Stimulated activated CD4-positive, alpha-beta T cell treated with anti-CD3 and anti-CD28 coated beads, Interleukin-2, amount 100 ng/mL, for 48 hours (primary cell): ENCODE measurements around the gene ARHGAP31.

Experiments
- DNase-seq, 2 donors: peaks; one replicate each; pipeline ENCODE4 v3.0.0-alpha.2; 2020

ARHGAP31 gene

GRCh38 chr3:119396870-119397269 lies 102.7 kb downstream of the ARHGAP31 start:
- DNase-seq: no peak

DNA sequence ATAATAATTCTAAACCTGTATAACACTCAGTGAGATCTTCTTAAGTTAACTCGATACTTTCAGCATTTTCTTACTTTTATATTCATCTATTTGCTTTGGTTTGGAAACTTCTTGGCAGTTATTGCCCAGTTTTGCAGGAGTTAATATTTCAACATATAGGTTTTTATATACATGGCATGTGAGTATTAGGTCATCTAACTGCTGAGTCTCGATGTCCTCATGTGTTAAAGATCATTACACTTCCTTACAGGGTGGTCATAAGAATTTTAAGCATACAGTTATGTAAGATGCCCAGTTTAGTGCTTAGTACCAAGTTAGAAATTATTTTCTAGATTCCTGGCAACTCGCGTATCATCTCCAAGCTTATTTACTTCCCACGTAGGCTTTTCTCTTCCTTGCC lies 106.3 kb downstream of the ARHGAP31 start:
- no peak for DNase-seq

DNA sequence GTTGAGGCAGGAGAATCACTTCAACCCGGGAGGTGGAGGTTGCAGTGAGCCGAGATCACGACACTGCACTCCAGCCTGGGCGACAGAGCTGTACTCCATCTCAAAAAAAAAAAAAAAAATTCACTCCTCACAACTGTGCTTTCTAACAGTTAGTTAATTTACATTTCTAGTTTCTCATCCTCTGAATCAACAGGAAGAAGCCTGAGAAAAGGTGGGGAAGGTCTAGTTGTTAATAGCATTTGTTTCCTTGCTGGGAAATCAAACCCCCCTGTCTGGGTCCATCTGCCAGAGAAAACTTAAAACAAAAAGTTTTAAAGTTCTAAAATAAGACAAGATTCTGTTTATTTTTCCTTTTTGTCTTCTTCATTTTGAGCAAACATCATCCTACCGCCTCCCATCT lies 106.9 kb downstream of the ARHGAP31 start:
- DNase-seq: no peak

DNA sequence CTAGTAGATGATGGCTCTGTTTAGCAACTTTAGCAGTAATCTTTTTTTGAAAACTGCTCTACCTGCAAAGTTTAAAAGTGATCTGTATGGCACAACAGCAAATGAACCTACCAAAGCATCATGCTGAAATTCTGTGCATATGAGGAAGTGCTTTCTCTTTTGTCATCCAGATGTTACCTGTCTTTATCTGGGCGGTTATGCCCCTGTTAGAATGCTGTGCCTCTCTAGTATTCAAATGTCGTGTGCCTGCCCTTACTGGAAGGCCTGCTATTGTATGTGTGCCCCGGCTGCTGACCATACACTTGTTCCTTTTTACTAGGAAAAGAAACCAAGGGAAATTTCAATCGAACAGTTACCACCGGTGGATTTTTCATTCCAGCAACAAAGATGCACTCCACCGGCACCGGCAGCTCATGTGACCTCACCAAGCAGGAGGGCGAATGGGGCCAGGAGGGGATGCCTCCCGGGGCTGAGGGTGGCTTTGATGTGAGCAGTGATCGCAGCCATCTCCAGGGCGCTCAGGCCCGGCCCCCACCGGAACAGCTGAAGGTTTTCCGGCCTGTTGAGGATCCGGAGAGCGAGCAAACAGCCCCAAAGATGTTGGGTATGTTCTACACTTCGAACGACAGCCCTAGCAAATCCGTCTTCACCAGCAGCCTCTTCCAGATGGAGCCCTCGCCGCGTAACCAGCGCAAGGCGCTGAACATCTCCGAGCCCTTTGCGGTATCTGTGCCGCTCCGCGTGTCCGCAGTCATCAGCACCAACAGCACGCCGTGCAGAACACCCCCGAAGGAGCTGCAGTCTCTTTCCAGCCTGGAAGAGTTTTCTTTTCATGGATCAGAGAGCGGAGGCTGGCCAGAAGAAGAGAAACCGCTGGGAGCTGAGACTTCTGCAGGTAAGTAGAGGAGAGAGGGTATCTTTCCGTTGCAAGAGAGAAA lies 107.6 kb downstream of the ARHGAP31 start:
- no peak for DNase-seq

- DNase-seq: no peak
Observed at GRCh38 chr3:119402791-119403190, 108.6 kb downstream of the ARHGAP31 start.

GRCh38 chr3:119403201-119403600 lies 109.0 kb downstream of the ARHGAP31 start:
- no peak for DNase-seq

GRCh38 chr3:119405315-119405714 lies 111.1 kb downstream of the ARHGAP31 start:
- DNase-seq: no peak

GRCh38 chr3:119408243-119408950 lies 114.2 kb downstream of the ARHGAP31 start:
- no peak for DNase-seq

GRCh38 chr3:119409844-119410243 lies 115.7 kb downstream of the ARHGAP31 start:
- no peak for DNase-seq

DNA sequence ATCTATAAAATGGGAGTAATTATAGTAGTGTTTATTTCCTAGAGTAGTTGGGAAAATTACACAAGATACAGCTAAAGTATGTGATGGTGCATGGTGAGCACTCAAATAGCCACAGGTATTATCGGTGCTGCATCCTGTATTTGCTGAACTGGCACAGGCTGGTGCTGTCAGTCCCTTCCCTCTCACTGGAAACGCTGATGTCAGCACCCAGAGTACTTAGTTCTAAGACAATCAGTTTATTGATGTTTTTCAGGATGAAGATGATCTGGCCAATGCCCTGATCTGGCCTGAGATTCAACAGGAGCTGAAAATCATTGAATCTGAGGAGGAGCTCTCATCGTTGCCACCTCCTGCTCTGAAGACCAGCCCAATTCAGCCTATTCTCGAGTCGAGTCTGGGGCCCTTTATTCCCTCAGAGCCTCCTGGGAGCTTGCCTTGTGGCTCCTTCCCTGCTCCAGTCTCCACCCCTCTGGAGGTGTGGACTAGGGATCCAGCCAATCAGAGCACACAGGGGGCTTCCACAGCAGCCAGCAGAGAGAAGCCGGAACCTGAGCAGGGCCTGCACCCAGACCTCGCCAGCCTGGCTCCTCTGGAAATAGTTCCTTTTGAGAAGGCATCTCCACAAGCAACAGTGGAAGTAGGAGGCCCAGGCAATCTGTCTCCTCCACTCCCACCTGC lies 119.6 kb downstream of the ARHGAP31 start:
- no peak for DNase-seq

DNA sequence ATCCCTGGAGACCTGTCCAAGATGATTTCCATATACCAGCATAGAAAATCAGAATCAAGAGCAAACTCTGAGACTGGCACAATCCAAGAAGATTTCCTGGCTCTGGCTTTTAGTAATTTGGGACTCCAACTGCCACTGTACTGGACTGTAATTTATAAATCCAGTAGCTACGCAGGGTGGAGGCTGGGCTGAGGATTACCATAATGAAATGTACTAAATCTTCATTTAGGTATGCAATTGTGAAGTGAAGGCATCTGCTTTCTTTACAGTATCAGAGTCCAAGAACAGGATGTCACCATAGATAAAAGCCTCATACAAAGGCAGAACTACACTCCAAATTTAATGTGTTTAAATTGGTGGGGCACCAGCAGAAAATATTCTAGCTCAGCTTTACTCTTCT lies 122.7 kb downstream of the ARHGAP31 start:
- DNase-seq: no peak

DNA sequence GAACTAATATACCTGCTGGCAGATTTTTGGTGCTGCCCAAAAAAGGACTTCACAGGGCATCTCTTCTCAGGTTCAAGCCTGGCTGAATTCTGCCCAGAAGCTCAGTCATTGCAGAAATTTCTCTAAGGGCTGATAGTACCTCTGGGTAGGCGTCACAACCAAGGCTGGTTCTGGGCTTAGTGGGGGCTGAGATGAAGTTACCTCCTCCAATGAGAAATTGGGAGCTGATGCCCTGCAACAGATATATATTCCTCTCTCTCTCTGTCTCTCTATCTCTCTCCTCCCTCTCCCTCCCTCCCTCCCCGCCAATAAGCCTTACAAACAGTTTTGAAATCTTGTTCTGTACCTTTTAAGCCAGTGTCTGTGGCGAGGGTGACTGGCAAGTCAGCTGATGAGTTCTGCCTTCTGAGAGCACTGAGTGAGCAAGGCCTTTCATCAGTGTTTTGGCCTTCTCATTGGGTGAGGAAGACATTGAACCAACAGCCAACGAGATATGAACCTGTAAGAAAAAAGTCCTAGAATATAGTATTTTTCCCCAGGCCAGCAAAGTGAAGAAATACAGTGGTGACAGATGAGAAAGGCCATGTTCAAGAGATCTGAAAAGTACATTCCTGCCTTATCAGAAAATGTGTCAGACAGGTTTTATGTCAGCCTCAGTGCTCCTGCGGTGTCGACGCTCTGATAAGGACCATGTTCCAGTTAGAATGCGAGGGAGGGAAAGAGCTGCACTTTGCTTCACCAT lies 123.8 kb downstream of the ARHGAP31 start:
- DNase-seq: no peak

DNA sequence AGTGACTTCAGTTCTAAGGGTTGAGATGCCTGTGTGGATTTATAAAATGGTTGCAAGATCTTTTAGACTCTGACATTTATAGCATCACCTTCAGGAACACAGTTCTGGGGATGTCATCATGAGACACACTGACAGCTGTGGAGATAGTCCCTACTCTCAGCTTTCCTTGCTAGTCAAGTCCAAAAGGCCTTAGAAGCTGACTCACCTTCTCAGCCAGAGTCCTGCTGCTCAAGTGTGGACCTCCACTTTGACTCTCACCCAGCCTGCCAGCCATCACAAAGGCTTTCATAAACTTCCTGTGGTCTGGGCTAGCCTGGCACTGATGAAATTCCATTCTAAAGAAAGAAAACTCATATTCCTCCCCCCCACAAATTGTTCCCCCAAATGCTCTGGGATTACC lies 124.5 kb downstream of the ARHGAP31 start:
- no peak for DNase-seq

DNA sequence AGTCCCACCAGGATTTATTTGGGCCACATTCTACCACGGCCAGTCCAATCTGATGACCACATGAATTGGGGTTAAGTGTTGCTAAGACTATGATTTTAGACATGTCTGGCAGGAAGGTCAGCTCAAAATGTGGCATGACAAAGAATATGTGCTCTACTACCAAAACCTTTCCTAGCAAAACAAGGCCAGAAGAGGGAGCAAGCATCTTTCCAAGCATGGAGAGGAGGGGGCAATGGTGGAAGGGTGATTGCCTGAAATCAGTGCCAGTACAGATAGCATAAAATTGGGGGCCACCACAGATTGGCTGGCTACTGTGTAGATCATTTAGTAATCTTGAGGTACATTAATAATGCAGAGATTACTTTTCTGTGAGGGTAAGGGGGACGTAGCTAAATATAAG lies 126.0 kb downstream of the ARHGAP31 start:
- no peak for DNase-seq

DNA sequence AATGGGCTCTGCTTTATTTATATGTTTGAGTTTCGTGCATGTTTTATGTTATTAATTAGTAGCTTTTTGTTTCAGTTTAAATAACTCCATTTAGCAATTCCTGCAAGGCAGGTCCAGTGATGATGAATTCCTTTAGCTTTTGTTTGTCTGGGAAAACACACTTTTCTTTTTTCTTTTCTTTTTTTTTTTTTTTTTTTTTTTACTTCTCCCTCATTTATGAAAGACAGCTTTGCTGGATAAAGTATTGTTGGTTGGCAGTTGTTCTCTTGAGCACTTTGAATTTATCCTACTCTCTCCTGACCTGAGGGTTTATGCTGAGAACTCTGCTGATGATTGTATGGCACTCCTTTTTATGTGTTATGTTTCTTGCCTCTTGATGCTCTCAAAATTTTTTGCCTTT lies 133.5 kb downstream of the ARHGAP31 start:
- DNase-seq: no peak

DNA sequence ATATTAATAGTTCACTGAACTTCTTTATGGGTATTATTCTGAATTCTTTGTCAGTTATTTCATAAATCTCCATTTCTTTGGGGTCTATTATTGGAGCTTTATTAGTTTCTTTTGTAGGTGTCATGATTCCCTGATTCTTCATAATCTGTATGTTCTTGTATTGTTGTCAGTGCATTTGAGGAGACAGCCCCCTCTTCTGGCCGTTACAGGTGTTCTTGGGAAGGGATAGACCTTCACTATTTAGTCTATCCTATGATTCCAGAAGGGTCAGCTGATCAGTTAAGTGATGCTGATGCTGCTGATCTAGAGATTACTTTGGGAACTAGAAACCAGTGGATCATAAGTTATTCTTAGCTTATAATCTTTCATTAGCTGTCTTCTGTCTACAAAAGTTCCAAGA lies 134.4 kb downstream of the ARHGAP31 start:
- no peak for DNase-seq

- DNase-seq: no peak
Observed at GRCh38 chr3:119433613-119434325, 139.6 kb downstream of the ARHGAP31 start.

DNA sequence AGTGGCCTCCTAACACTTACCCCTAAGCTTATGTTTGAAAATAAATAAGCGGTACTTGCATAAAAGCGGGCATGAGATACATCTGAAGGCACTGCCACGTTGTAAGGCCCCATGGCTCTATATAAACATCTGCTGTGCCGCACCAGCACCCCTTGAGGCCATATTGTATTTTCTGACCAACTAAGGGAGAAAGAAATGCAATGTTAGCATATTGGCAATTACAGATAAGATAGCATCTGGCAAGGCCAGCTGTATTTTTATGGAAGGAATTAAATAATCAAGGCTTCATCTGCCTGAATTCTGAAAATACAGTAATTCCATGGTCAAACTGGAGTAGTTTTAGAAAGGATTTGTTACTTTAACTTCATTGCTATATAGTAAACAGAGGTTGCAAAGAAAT lies 140.5 kb downstream of the ARHGAP31 start:
- no peak for DNase-seq

GRCh38 chr3:119436977-119437376 lies 142.8 kb downstream of the ARHGAP31 start:
- no peak for DNase-seq

- DNase-seq: no peak
Observed at GRCh38 chr3:119437691-119438258, 143.6 kb downstream of the ARHGAP31 start.

- DNase-seq: no peak
Observed at GRCh38 chr3:119443179-119443578, 149.0 kb downstream of the ARHGAP31 start.

GRCh38 chr3:119444590-119444989 lies 150.4 kb downstream of the ARHGAP31 start:
- no peak for DNase-seq
